Ramos (cell line): ENCODE measurements around the gene CLASP2.
"Not testable (repeated sequence)": the region's sequence is repeated elsewhere in the genome, so short reads cannot be mapped to it uniquely, and the experiment has no call there.

Experiments used
- in situ Hi-C: fragments of 300-500 bp; cut with MboI; formaldehyde crosslinking; loops from one replicate; pipeline ENCODE4 v1.14.3; 2022; ENCODE audit warnings: low sequenced_read_pairs; ENCODE audit not compliant: unreplicated experiment

The CLASP2 gene

GRCh38 chr3:33694944-33695343 lies 23.1 kb downstream of the CLASP2 start:
- in situ Hi-C loops = no loop called here

DNA sequence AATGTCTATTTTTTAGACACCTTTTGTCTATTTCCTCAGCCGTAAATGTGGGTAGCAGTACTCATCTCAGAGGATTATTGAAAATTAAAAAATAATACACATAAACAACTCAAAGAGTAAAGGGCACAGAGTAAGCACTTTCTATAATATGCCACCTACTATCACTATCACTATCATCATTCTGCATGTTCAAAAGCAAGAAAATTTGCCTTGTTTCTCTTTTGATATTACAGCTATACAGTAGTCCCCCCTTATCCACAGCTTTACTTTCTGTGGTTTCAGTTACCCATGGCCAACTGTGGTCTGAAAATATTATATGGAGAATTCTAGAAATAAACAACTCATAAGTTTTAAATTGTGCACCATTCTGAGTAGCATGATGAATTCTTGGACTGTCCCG lies 27.7 kb downstream of the CLASP2 start:
- in situ Hi-C loops = no loop called here

DNA sequence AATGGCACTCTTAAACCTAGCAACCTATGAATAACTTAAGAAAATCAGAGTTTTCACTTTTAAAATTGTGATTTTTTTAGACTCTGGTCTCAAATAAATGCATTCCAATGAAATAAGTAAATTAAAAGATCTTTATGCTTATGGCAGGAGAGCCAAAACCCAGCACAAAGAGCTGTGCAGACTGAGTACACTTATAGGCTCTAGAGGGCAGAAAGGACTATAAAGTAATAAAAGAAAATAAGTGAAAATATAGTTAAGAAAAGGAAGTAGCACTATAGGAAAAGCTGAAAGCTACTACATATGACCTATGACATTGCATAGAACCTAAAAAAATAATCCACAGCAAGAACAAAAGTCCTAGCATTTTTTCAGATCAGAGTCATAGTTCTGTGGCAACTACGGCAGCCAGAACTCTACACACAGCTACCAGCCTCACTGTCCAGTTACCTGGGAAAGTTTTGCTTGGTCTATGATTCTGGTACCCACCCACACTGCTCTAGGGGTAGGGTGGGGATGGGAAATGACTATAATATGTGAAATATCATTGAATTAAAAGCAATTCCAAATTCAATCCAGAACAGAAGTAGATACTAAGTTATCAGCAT lies 30.5 kb downstream of the CLASP2 start:
- in situ Hi-C loops = no loop called here

- in situ Hi-C loops = no loop called here
Measured at GRCh38 chr3:33682770-33683169, 35.3 kb downstream of the CLASP2 start.

DNA sequence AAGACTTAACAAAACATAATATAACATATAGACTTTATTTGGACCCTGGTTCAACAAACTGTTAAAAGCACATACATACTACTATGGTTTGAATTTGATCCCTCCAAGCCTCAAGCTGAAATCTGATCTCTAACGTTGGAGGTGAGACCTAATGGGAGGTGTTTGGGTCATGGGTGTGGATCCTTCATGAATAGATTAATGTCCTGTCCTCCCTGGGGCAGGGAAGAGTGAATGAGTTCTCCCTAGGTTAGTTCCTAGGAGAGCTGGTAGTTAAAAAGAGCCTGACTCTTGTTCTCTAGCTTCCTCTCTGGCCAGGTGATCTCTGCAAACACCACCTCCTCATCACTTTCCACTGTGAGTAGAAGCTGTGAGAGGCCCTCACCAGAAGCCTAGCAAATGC lies 36.4 kb downstream of the CLASP2 start:
- in situ Hi-C loops = no loop called here

- in situ Hi-C loops = no loop called here
Measured at GRCh38 chr3:33678073-33678472, 40.0 kb downstream of the CLASP2 start.

DNA sequence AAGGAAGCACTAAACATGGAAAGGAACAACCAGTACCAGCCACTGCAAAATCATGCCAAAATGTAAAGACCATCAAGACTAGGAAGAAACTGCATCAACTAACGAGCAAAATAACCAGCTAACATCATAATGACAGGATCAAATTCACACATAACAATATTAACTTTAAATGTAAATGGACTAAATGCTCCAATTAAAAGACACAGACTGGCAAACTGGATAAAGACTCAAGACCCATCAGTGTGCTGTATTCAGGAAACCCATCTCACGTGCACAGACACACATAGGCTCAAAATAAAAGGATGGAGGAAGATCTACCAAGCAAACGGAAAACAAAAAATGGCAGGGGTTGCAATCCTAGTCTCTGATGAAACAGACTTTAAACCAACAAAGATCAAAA lies 44.6 kb downstream of the CLASP2 start:
- in situ Hi-C loops = not testable (repeated sequence)

- in situ Hi-C loops = no loop called here
Measured at GRCh38 chr3:33668618-33669017, 49.4 kb downstream of the CLASP2 start.

DNA sequence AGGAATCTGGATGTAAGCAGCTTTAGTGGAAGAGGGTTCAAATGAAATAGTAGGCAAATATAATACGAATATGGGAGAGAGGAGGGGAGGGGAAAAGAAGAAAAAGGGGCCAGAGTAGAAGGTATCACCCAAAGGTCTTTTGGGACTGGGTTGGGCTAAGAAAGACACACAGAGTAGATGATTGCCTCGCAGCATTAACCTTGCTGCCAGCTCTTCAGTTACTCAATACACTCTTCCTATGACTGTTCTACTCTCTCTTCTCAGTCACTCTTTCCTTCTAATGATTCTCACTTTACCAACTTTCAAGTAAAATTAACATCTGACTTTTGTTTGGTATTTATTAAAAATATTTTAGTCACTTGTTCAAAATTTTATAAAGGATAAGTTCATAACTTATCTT lies 52.8 kb downstream of the CLASP2 start:
- in situ Hi-C loops = no loop called here

DNA sequence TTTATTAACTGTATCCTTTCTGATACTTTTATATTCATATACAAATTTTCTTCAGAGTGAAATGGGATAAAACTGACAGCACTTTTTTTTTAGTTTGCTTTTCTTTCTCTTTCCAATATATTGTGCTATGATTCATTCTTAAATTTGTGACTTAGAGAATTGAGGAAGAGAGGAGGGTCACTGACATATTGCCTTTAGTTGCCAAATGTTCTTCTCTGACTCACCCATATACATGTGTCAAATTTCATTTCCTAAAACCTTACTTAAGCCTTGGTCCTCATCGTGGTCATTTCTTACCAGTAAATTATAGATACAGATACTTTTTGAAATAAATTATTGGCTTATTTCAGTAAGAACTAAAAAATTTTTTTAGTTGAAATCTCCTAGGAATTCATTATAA lies 53.9 kb downstream of the CLASP2 start:
- in situ Hi-C loops = no loop called here

GRCh38 chr3:33663042-33663441 lies 55.0 kb downstream of the CLASP2 start:
- in situ Hi-C loops = no loop called here

GRCh38 chr3:33659856-33660434 lies 58.1 kb downstream of the CLASP2 start:
- in situ Hi-C loops = no loop called here

DNA sequence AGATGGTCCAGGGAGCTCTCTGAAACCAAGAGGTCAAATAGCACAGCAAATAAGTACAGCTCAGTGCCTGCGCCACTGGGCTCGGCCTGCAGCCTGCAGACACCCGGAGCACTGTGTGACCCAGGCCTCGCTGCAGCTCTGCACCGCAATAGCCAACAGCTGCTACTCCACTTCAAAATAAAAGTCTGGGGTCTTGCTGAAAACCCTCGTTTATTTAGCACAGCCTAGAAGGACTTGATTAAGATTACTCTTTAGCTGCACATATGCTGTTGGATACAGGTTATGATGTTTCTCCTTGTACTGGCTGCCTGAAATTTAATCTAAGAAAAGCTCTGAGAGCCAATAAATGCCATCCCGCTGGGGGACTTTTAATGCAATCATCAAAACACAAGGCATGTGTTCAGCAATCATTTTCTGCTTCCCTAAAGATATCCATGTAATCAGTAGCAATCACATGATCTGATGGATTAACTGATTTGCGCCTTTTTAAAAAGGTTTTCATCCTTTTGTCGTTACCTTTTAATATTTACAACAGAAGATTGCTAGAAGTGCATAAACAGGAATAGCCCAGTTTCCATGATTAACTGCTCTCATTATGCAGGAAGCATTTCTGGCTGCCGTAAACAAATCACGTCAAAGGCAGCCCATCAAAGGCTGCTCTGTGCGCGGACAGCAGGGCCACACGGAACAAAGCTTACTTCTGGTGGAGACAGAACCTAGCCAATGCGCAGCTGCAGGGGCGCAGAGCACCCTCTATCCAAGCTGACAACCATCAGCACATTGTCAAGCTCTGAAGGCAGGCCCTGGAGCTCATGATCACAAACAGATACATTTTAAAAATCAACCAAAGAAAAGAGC lies 58.8 kb downstream of the CLASP2 start:
- in situ Hi-C loops = no loop called here

- in situ Hi-C loops = no loop called here
Measured at GRCh38 chr3:33658621-33658990, 59.4 kb downstream of the CLASP2 start.

GRCh38 chr3:33658039-33658438 lies 60.0 kb downstream of the CLASP2 start:
- in situ Hi-C loops = no loop called here

DNA sequence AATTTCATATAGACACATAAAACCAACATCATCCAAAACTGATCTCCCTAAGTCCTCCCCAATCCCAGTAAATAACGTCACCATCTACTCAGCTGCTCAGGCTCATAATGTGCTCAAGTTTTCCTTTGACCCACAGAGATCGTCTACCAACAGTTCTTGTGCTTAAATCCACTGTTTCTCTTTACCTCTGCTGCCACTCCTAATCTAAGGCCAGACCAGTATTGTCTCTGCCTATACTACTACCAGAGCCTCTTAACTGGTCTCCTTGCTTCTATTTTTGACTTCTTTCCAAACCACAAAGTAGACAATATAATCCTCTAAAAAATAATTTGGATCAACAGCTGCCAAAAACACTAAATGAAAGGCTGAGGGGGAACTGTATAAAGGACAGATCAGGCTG lies 65.3 kb downstream of the CLASP2 start:
- in situ Hi-C loops = no loop called here

GRCh38 chr3:33651101-33651500 lies 67.0 kb downstream of the CLASP2 start:
- in situ Hi-C loops = not testable (repeated sequence)

- in situ Hi-C loops = no loop called here
Measured at GRCh38 chr3:33650495-33650894, 67.6 kb downstream of the CLASP2 start.

DNA sequence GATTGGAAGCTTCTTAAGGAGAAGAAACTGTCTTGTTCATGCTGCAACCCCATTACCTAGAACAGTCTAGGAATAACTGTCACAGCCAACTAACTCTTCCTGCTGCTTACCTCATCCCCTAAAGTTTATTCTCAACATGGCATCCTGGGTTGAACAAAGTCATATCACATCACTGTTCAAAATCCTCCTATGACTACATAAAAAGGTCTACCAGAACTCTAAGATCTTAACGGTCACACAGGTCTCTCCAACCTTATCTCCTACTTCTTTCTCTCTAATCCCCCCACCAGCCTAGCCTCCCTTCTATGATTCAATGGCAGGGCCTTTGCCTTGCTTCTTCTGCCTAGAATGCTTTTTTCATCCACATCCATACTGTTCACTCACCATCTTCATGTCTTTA lies 69.3 kb downstream of the CLASP2 start:
- in situ Hi-C loops = no loop called here

- in situ Hi-C loops = no loop called here
Measured at GRCh38 chr3:33646406-33646805, 71.6 kb downstream of the CLASP2 start.

DNA sequence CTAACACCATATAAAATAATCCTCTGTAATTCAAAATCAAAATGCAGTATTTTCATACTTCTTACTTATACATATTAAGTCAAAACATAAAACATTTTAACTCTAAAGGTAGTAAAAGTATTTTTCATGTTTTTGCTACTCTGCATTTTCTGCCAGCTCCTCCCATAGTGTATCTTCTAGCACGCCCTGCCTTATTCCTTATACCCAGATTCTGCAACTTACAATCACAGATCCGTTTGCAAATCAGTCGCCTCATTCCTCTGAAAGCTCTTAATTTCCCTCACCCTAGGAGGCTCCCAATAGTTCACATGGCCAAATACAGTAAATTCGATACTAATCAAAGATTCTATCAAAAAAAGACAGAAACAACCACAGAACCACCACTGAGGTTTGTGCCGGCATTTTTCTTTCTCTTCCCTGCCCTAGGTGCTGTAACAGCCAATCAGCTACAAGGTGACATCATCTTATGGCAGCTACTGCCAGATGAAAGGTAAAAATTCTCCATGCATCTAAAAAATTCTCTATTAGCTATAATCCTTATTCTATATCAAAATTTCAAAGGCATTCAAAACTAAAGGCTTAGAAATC lies 72.9 kb downstream of the CLASP2 start:
- in situ Hi-C loops = no loop called here
